OCI-LY1 (cell line): ENCODE results near the gene SLC1A4.

Experiments
- H2AFZ ChIP-seq: fragments of 200-600 bp; sonication (generic), shearing (Covaris generic); 2 replicates; pipeline ENCODE4 v1.6.0; 2014; ENCODE audit warnings: antibody characterized with exemption, mild to moderate bottlenecking, low read length
- H3F3A ChIP-seq: fragments of 200-600 bp; sonication (generic), shearing (Covaris generic); 2 replicates; pipeline ENCODE4 v1.6.0; 2014; ENCODE audit warnings: mild to moderate bottlenecking, antibody characterized with exemption, low read length, moderate library complexity; ENCODE audit not compliant: insufficient read depth
- H3K27ac ChIP-seq: fragments of 200-600 bp; sonication (generic); 2 replicates; pipeline ENCODE4 v1.5.1; 2014; ENCODE audit warnings: low read length, mixed run types, mild to moderate bottlenecking, low read depth; ENCODE audit not compliant: poor library complexity, severe bottlenecking
- H3K27me3 ChIP-seq: fragments of 200-600 bp; sonication (generic); 2 replicates; pipeline ENCODE4 v1.6.0; 2014; ENCODE audit warnings: antibody characterized with exemption, mild to moderate bottlenecking, low read length, moderate library complexity; ENCODE audit not compliant: insufficient read depth
- H3K36me3 ChIP-seq: fragments of 200-600 bp; sonication (generic); 2 replicates; pipeline ENCODE4 v1.6.1; 2014; ENCODE audit warnings: mild to moderate bottlenecking, antibody characterized with exemption, low read length, moderate library complexity, mixed read lengths; ENCODE audit not compliant: insufficient read depth
- H3K4me1 ChIP-seq: fragments of 200-600 bp; sonication (generic); 2 replicates; pipeline ENCODE4 v1.5.1; 2014; ENCODE audit warnings: mild to moderate bottlenecking, low read length, moderate library complexity; ENCODE audit not compliant: insufficient read depth, severe bottlenecking
- H3K4me2 ChIP-seq: fragments of 200-600 bp; sonication (generic), shearing (Covaris generic); 2 replicates; pipeline ENCODE4 v1.6.1; 2014; ENCODE audit warnings: low read length
- H3K4me3 ChIP-seq: fragments of 200-600 bp; sonication (generic); 2 replicates; pipeline ENCODE4 v1.5.1; 2014; ENCODE audit warnings: low read length, low read depth, mild to moderate bottlenecking, mixed read lengths; ENCODE audit not compliant: poor library complexity, severe bottlenecking
- H3K79me2 ChIP-seq: fragments of 200-600 bp; shearing (Covaris generic); 2 replicates; pipeline ENCODE4 v1.6.1; 2016; ENCODE audit warnings: mixed run types, low read length, mixed read lengths; ENCODE audit not compliant: insufficient read depth
- H3K9ac ChIP-seq: fragments of 200-600 bp; sonication (generic), shearing (Covaris generic); 2 replicates; pipeline ENCODE4 v1.6.1; 2014; ENCODE audit warnings: mild to moderate bottlenecking, low read length, mixed read lengths
- H3K9me2 ChIP-seq: fragments of 200-600 bp; sonication (generic), shearing (Covaris generic); 2 replicates; pipeline ENCODE4 v1.6.1; 2014; ENCODE audit warnings: low read depth, mild to moderate bottlenecking, low read length, mixed read lengths
- H3K9me3 ChIP-seq: fragments of 200-600 bp; shearing (Covaris generic); 2 replicates; pipeline ENCODE4 v1.6.1; 2014; ENCODE audit warnings: low read length, mixed read lengths
- H4K20me1 ChIP-seq: fragments of 200-600 bp; sonication (generic), shearing (Covaris generic); 2 replicates; pipeline ENCODE4 v1.6.0; 2016; ENCODE audit warnings: mild to moderate bottlenecking, low read length; ENCODE audit not compliant: insufficient read depth
- EZH2 ChIP-seq: fragments of 200-600 bp; sonication (generic), shearing (Covaris generic); IDR thresholded peaks from 2 replicates; pipeline ENCODE4 v1.8.0; 2017; ENCODE audit warnings: borderline replicate concordance, mixed run types, mild to moderate bottlenecking, antibody characterized with exemption, low read length, moderate library complexity, mixed read lengths
- TF ChIP-seq, protein P1 (sequence below): fragments of 200-600 bp; sonication (generic), shearing (Covaris generic); IDR thresholded peaks from 2 replicates; pipeline ENCODE4 v1.5.1; 2017; ENCODE audit warnings: mild to moderate bottlenecking, antibody characterized with exemption, low read length, moderate library complexity, mixed read lengths

Gene SLC1A4

DNA sequence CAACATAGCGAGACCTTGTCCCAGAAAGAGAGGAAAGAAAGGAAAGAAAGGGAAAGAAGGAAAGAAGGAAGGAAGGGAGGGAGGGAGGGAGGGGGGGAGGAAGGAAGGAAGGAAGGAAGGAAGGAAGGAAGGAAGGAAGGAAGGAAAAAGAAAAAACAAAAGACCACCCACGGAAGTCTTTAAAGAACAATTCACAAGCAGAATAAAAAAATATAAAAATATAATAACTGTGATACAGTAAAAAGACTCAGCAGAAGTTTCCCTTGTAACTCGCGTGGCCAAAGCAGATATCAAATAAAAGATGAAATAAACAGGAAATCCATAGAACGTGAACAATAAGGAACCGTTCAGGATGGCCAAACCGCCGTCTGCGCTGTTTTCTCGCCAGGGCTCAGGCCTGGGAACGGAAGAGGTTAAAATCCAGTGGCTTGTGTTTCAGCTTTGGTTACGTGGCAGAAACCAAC lies 1.2 kb upstream of the SLC1A4 start:
- Histone ChIP-seq H3K36me3 (peaks cover 11% of the 10 kb centered on the region), H3F3A (0 out of 2 replicates have a peak, but pooled peaks cover 7% of the 10 kb centered on the region), H3K27ac (peak overlapping the region; percentile 64), H3K27me3 (no peaks in the 10 kb centered on the region), H3K9me2 (no peaks in the 10 kb centered on the region), H3K4me3 (peak overlapping the region; percentile 98), H2AFZ (no peak overlapping the region), H4K20me1 (no peaks in the 10 kb centered on the region), H3K4me2 (peak overlapping the region; percentile 87), H3K9me3 (no peaks in the 10 kb centered on the region), H3K9ac (peak overlapping the region; percentile 95), H3K79me2 (peaks cover 32% of the 10 kb centered on the region), H3K4me1 (peaks cover 45% of the 10 kb centered on the region)
- TF ChIP-seq, protein P1, sequence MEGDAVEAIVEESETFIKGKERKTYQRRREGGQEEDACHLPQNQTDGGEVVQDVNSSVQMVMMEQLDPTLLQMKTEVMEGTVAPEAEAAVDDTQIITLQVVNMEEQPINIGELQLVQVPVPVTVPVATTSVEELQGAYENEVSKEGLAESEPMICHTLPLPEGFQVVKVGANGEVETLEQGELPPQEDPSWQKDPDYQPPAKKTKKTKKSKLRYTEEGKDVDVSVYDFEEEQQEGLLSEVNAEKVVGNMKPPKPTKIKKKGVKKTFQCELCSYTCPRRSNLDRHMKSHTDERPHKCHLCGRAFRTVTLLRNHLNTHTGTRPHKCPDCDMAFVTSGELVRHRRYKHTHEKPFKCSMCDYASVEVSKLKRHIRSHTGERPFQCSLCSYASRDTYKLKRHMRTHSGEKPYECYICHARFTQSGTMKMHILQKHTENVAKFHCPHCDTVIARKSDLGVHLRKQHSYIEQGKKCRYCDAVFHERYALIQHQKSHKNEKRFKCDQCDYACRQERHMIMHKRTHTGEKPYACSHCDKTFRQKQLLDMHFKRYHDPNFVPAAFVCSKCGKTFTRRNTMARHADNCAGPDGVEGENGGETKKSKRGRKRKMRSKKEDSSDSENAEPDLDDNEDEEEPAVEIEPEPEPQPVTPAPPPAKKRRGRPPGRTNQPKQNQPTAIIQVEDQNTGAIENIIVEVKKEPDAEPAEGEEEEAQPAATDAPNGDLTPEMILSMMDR = no peak
- no peak for TF ChIP-seq EZH2

DNA sequence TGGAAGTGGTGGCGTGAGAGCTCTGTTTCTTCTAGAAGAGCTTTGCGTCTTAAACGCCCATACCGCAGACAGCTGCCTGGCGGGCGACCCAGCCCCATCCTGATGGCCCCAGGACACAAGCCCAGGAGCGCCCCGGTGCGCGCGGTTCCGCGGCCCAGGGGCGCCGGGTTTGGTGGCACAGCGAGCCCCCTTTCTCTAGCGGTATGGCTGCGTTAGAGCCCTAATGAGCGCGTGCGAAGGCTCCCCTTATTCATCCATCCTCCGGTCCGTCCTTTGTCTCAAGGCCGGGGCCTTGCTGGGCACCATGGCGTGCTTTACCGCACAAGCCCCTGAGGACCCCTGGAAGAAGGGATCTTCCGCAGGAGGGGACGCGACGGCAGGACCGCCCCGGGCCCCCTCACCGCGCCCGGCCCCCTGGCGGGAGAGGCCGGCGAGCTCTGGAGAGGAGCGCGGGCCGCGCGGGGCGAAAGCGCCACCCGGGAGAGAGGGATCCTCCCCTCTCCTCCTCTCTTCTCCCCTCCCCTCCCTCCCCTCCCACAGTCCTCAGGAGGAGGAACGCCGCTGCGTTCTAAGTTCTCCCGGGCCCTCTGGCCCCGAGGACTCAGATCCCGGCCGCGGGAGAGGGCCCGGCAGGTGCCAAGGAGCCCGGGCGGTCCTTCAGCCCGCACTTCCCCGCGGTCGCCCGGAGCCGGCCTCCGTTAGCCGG lies 626 bp upstream of the SLC1A4 start:
- H3K9ac ChIP-seq = peak overlapping the region; percentile 95
- TF ChIP-seq EZH2 = no peak
- TF ChIP-seq, protein P1 = peak; percentile 38; the same call in 1 of the 2 replicates
- no peaks in the 10 kb centered on the region for H4K20me1 ChIP-seq
- H3K4me3 ChIP-seq = peak overlapping the region; percentile 98
- H3F3A ChIP-seq = 0 out of 2 replicates have a peak, but pooled peaks cover 7% of the 10 kb centered on the region
- H3K4me1 ChIP-seq = peaks cover 51% of the 10 kb centered on the region
- H2AFZ ChIP-seq = no peak overlapping the region
- peaks cover 38% of the 10 kb centered on the region for H3K79me2 ChIP-seq
- H3K27ac ChIP-seq = peak overlapping the region; percentile 64
- no peaks in the 10 kb centered on the region for H3K9me3 ChIP-seq
- H3K9me2 ChIP-seq = no peaks in the 10 kb centered on the region
- H3K27me3 ChIP-seq = no peaks in the 10 kb centered on the region
- peaks cover 17% of the 10 kb centered on the region for H3K36me3 ChIP-seq
- H3K4me2 ChIP-seq = peak overlapping the region; percentile 87

DNA sequence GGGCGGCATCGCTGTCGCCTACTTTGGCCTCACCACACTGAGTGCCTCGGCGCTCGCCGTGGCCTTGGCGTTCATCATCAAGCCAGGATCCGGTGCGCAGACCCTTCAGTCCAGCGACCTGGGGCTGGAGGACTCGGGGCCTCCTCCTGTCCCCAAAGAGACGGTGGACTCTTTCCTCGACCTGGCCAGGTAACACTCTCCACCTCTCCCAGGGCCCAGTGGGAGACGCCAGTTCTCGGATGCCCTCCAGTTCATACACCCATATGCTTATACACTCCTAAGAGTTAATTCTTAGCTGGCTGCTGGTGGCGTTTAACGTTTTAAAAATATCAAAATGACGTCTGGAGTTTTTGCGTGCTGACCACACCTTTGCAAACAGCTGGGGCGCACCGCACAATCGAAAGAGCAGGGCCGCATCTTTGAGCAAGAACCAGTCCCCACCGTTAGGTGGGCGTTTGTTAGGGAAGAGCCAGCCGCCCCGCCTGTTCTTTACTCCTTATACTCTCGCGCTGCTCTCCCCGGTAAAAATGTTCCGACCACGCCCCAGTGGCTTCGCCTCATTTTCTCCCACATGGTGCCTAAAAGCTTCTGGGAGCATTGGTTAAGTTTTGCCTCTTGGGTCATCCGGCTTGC lies 899 bp downstream of the SLC1A4 start:
- H3K27ac ChIP-seq = peak overlapping the region; percentile 66
- H3K4me3 ChIP-seq = peak overlapping the region; percentile 98
- H3K27me3 ChIP-seq = no peaks in the 10 kb centered on the region
- no peak for TF ChIP-seq EZH2
- TF ChIP-seq, protein P1 = no peak
- peaks cover 30% of the 10 kb centered on the region for H3K36me3 ChIP-seq
- 0 out of 2 replicates have a peak, but pooled peaks cover 7% of the 10 kb centered on the region for H3F3A ChIP-seq
- no peaks in the 10 kb centered on the region for H3K9me3 ChIP-seq
- H3K9ac ChIP-seq = peak overlapping the region; percentile 95
- no peaks in the 10 kb centered on the region for H4K20me1 ChIP-seq
- H3K9me2 ChIP-seq = no peaks in the 10 kb centered on the region
- H3K79me2 ChIP-seq = peaks cover 54% of the 10 kb centered on the region
- H3K4me2 ChIP-seq = peak overlapping the region; percentile 87
- peaks cover 65% of the 10 kb centered on the region for H3K4me1 ChIP-seq
- no peak overlapping the region for H2AFZ ChIP-seq
